Skeletal muscle tissue (tissue), 2 donors: Measurements from ENCODE around the gene BTRC. TPM values are rescaled to one million over a fixed set of nuclear protein-coding genes. Genes with fewer than 3 reads are reported as not detected.

Experiments
- small RNA-seq: library from RNA; depleted of rRNA; stranded (forward); fragments of <200 nt; gene quantifications from one replicate; pipeline ENCODE3, GENCODE V24; 2014
- total RNA-seq: library from RNA; depleted of rRNA; stranded (reverse); fragments of >200 nt; gene quantifications from one replicate; pipeline ENCODE4 v1.2.3, GENCODE V29; 2014

Gene BTRC
- total RNA-seq, 1 donor from 2014 or later: 19.8 TPM

Small RNAs within 50 kb of the gene (small RNA-seq; reads per million reads assigned to genes)
- not detected for gene MIR3158-1
- gene RNU2-43P: 0.09 reads per million
- 1.9 reads per million, percentile 85 among the genes with 10 or more reads in this experiment for gene RNU2-59P

Other genes with a start within 250 kb of the BTRC start
- gene TLX1, start 222.9 kb upstream of the BTRC start, total RNA-seq: not detected
- gene LBX1, start 124.7 kb upstream of the BTRC start, total RNA-seq: 3.1 TPM
- 13.6 TPM for gene POLL, start 234.1 kb downstream of the BTRC start, total RNA-seq
- 20.4 TPM for gene DPCD, start 234.2 kb downstream of the BTRC start, total RNA-seq